Hepatocyte (in vitro differentiated cells): ENCODE measurements around the gene ABHD17B.

Experiments
- CTCF ChIP-seq: fragments of 200-600 bp; sonication (generic); IDR thresholded peaks from 2 replicates; pipeline ENCODE4 v1.5.1; 2016; ENCODE audit warnings: antibody characterized with exemption, mild to moderate bottlenecking; ENCODE audit not compliant: poor library complexity
- EZH2 ChIP-seq: fragments of 200-600 bp; sonication (generic); IDR thresholded peaks from 2 replicates; pipeline ENCODE4 v1.6.1; 2016; ENCODE audit warnings: antibody characterized with exemption, mild to moderate bottlenecking, borderline replicate concordance

- TF ChIP-seq CTCF (no peak), EZH2 (no peak)
These were observed 75.4 kb downstream of the ABHD17B start for GRCh38 chr9:71835596-71835995.
